Suppressor macrophage (primary cell): ENCODE measurements around the gene ERFE.

Source experiments
- DNase-seq, 4 experiments: peaks; one replicate each; pipeline ENCODE4 v3.0.0-alpha.2; 2020 to 2022

Gene ERFE

GRCh38 chr2:238140040-238140439 lies 18.7 kb upstream of the ERFE start:
- DNase-seq, result no peak

- DNase-seq, result no peak
These were observed 17.8 kb upstream of the ERFE start for GRCh38 chr2:238140721-238141540.

DNA sequence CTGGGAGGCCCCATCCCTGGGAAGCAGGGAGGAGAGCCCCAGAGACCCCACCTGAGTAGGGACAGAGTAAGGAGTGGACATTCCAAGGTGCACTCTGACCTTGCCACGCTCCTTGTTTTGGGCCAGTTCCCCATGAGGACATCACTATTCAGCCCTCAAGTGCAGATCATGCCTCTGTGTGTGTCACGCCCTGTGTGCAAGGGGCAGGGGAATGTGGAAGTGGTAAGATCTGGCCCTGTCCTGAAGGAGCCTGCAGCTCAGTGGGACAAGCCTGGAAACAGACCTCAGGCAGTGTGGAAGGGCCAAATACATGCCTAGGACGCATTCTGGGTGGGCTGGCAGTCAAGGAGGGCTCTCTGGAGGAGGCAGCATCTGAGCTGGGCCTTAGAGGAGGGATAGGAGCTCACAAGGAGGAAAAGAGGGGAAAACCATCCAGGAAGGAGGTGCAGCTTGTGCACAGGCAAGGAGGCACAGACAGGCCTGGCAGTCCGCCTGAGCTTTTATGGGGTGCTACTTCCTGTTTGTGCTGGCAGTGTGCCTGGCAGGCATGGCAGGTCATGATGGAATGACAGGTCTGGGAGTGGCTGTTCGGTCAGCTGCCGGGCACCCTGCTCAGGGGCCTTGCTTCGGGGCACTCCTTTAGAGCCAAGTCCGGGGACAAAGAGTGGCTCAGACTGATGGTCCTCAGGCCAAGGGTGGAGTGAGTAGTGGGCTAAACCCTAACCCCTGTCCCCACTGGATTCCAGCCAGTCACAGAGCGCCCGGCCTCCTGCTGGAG lies 17.0 kb upstream of the ERFE start:
- peak; percentile 68 to 84 (median 68) for DNase-seq

GRCh38 chr2:238142382-238143205 lies 16.2 kb upstream of the ERFE start:
- DNase-seq, result no peak

GRCh38 chr2:238143239-238143951 lies 15.4 kb upstream of the ERFE start:
- DNase-seq, result peak in 3 of 4 experiments; percentile 10 to 28 (median 25)

DNA sequence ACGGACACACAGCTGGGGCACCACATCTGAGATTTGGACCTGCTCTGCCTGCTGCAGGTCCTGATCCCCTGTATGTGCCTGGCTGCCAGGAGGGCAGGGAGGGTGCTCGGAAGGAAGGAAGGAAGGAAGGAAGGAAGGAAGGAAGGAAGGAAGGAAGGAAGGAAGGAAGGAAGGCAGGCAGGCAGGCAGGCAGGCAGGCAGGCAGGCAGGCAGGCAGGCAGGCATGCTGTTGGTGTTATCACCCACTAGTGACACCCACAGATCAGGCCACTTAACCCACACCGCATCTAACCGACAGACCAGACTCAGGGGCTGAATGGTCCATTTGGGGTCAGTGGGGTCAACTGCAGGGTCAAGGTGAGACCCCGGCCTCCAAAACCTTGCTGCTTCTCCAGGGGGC lies 14.5 kb upstream of the ERFE start:
- DNase-seq, result no peak

DNA sequence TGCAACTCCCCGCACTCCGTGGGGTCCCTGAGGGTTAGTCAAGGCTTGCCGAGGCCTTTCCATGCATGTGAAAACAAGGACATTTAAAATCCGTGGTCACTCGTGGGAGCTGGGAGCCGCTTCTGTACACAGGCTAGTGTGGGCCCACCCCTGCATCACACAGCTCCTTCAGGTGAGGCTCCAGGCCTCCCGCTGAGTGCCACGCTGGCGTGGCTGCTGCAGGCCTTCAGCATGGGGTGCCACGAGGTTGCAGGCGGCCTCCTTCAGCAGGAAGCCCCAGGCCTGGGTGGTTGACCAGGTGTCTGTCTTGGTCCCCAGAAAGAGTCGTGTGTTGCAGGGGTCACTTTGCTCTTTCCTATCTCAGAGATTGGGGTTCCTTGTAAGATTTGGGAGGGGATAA lies 13.7 kb upstream of the ERFE start:
- no peak for DNase-seq

GRCh38 chr2:238145851-238146250 lies 12.9 kb upstream of the ERFE start:
- no peak for DNase-seq

DNA sequence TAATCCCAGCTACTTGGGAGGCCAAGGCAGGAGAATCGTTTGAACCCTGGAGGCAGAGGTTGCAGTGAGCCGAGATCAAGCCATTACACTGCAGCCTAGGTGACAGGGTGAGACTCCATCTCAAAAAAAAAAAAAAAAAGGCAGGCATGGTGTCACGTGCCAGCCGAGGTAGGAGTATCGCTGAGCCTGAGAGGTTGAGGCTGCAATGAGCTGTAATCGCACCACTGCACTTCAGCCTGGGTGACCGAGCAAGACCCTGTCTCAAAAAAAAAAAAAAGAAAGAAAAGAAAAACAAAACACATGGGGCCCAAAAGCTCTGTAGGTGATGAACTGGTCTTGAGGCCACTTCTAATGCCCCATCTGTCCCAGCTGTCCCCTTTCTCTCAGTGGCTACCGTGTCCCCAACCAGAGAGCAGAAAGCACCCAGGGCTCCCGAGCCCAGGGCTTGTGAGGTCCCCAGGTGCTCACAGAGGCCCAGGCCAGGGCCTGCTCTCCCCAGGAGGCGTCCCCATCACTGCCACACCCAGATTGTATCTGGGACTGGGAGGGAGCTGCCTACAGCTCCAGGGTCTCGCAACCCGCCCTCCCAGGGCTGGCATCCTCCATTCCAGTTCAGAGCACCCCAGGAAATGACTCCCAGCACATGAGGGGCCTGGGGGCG lies 11.8 kb upstream of the ERFE start:
- no peak for DNase-seq

DNA sequence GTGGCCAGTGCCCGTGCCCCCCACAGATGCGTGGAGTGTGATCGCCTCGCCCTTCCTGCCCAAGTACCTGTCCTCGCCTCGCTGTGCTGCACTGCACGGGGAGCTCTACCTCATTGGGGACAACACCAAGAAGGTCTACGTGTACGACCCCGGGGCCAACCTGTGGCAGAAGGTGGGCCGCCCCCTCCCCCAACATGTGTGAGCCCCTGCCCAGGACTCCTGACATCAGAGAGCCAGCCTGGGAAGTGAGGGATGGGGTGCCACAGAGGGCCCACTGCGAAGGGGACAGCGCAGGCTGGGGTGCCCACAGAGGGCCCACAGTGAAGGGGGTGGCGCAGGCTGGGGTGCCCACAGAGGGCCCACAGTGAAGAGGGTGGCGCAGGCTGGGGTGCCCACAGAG lies 9.8 kb upstream of the ERFE start:
- no peak for DNase-seq

- DNase-seq, result peak in 3 of 4 experiments; percentile 14 to 23 (median 17)
These were observed 8.8 kb upstream of the ERFE start for GRCh38 chr2:238149841-238150572.

GRCh38 chr2:238150686-238151085 lies 8.1 kb upstream of the ERFE start:
- DNase-seq, result no peak

DNA sequence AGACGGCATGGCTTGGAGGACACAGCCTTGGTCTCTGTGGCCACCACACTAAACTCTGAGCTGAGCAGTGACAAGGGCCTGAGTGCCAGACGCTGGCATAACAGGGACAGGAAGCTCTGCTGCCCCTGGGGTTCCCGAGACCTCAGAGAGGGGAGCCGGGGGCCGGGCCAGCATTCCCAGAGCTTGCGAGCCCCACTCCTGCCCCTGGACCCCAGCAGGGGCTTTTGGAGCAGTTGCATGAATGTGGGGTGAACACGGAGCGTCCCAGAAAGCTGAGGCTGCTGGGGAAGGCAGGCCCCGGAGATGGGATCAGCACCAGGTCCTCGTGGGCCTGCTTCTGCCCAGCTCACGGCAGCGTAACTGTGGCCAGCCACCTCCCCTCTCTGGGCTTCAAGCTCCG lies 7.6 kb upstream of the ERFE start:
- DNase-seq, result no peak

GRCh38 chr2:238151628-238152235 lies 7.0 kb upstream of the ERFE start:
- no peak for DNase-seq

DNA sequence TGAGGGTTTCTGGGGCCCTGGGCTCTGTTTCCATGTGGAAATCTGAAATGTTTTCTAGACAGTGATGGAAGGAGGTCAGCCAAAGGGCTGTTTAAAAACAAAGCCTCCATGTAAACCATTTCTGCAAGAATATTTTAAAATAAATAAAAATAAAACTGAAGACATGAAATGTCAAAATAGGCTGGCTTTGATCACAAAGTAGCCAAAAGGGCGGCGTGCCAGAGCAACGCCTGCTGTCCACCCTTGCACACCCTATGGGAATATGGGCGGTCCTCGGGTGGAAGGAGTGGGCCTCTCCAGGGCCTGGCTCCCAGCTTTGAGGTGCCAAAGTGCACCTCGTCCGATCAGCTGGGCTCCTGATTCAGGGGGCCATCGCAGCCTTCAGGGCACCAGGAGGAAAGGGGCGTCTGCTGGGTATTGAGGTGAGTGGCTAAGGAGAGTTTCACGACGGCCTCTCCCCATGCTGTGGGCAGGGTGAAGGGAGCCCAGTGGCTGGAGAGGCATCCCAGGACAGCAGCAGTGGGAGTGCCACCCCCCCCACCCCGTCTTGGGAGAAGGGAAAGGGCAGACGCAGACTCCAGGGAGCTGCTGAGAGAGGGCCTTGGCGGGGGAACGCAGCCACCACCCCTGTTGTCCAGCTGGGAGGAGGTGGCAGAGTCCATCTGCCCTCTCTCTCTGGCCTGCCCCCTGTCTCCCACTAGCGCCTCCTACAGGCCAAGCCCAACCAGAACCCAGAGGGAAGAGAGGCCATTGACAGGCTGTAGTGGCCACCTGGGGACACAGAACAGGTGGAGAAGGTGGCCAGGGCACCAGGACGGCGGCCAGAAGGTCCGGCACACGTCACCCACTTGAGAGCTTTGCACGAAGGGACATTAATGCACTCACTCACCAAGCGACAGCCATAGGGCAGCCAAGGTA lies 5.7 kb upstream of the ERFE start:
- no peak for DNase-seq

DNA sequence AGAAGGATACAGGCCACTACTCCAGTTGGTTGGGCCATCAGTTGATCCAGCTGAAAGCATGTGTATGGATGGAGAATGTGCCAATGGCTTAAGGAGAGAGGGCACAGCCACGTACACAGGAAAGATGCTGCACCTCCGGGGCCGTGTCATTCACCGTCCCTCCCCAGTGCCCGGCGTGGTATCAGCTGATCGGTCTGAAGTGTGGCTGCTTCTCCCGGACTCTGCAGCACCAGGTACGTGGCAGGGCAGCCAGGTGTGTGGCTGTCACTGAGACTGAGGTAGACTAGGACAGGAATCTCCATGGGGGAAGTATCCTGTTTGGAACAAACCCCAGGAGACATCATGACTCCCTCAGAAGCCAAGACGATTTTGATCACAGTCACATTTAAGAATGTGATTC lies 4.2 kb upstream of the ERFE start:
- DNase-seq, result no peak

DNA sequence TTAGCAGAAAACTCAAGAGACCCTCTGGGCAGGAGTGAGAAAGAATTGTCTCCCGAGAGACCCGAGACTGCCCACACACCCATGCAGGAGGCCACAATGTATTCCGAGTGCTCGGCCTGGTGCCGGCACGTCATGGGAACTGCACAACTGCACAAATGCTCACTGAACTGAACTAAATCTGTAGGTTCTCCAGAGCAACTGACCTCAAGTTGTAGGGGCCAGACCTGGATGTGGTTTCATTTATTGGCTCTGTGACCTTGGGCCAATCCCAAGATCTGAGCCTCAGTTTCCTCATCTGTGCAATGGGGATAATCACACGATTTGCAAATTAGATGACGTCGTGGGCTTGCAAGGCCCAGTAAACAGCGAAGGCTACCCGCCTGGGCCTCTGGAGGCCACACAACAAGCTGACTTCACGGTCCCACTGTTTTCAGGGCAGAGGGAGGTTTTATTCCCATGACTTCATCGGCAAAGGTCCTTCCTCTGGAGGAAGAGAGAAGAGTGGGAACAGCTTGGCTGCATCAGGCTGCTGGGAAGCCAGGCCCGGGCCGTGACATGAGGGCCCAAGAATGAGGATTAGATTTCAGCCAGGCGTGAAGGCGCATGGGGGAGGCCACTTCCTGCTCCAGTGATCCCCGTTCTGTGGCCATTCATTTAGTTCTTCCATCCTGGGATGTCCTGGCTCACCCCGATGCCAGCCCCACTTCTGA lies 3.6 kb upstream of the ERFE start:
- no peak for DNase-seq

- DNase-seq, result no peak
These were observed 2.7 kb upstream of the ERFE start for GRCh38 chr2:238155761-238156694.
